Measurements from ENCODE around the gene CHAMP1.
"Not testable (repeated sequence)": the region's sequence is repeated elsewhere in the genome, so short reads cannot be mapped to it uniquely, and the experiment has no call there.

The CHAMP1 gene

DNA sequence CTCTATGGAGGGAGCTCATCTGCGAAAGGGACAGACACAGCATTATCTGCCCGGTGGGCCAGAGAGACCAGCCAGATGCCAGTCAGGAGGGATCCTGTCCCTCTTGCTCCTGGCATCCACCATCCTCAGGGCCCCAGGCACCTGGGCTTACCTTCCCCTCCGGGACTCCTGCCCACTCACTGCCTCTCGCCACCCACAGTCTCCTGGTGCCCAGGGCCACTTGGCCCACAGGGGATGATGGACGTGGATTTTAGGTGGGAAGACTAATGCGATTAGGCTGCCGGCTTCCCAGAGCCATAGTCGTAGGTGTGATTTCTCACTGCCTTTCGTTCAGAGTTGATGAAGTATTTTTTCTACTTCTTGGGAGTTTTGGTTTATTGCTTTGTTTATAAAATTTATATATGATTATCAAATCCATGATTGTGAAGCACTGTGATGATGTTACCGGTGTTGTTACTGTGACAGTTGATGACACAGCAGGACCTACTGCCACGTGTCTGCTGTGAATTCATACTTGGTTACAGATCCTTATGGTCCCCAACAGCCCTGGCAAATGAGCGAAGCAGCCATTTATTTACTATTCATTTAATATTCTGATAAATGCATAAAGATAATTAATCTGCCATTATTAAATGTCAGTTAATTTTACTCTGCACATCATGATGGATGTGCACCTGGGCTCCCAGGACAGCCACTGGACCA is 14.5 kb upstream of the CHAMP1 start:
- no peak for DNase-seq (ENCODE audit: low spot score)

DNA sequence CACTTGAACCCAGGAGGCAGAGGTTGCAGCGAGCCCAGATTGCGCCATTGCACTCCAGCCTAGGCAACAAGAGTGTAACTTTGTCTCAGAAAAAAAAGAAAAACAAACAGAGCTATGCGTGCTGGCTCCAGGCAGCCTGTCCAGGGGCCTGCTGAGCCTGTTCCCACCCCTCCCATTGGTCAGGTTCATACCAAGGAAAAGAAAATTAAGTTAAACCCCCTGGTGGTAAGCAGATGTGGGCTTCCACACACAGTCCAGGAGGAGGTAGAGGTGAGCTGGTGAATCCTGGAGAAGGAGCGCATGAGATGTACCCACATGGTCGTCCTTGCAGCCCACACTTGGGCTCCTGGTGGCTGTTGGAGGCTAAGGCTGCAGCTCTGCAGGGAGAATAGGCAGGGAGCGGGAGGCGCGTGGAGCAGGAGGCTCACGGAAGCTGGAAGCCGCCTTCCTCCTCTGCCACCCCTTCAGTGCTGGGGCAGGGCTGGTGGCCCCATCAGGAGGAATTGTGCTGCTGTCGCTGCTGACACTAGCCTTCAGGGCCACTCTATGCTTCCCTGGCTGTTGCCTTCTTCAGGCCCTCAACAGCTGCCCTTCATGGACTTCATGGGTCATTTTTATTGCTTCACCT is 10.5 kb upstream of the CHAMP1 start:
- DNase-seq (ENCODE audit: low spot score) = no peak

DNA sequence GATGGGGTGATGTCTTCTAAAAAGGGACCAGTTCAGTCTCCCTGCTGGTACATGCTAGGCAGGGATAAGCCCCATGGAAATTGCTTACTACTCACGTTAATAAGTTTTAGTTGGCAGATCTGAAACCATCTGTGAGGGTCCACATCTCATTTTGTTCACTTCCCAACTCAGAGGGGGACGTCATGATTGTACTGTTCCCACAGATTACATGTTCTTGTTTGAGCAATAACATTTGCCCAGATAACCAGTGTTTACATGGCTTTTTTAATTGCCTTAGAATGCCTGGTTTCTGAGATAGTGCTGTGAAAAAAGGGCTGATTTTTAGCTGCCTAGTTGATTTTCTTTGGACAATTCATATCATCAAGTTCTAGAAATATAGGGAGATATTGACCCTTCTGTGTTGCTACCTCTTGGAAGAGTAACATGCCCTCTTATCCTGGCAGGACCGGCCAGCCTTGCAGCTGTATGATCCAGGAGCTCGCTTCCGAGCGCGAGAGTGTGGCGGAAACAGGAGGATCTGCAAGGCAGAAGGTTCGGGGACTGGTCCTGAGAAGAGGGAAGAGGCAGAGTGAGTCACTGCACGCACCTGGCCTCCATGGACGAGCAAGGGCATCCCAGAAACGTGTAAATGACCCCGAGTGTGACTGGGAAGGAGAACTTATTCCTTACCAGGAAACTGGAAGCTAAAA is 9.8 kb upstream of the CHAMP1 start:
- DNase-seq (ENCODE audit: low spot score) = no peak

DNA sequence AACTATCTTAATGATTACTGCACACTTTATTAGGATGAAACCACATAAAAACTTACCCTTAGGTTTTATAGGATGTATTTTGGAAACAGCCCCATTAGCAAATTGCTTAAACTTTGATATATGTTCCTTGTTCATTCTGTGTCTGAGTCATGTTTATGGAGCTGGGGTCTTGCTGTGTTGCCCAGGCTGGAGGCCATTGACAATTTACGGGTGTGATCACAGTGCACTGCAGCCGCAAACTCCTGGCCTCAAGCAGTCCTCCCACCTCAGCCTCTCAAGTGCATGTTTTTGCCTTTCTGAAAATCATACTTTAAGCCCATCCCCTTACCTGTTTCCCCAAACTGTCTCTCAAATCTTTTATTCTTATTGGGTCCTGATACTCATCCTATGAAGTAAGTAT is 5.2 kb upstream of the CHAMP1 start:
- no peak for DNase-seq (ENCODE audit: low spot score)

DNA sequence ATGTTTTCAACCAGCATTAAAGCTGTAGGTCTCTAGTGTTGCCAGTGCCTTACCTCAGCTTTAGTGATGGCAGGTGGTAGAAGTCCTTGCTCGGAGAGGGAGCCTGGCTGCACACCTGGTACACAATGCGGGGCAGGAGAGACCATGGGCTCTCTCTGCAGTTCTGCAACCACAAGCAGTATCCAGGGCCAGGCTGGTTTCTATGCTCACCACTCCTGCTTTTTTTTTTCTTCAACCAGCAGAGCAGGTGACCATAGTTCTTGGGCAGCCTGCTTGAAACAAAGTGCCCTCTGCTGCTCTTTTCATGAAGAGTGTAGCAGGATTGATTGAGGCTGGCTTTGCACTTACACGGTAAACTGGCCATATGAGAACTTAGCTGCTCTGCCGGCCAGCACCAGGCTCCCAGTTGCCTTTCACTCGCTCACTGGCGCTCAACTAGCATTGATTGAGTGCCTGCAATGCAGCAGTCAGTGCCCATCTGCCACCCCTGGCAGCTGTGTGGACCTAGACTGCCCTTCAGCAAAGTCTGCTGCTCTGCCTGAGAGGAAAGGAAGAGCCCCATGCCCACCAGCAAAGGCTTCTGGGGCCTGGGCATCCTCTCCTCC is 4.4 kb upstream of the CHAMP1 start:
- DNase-seq (ENCODE audit: low spot score) = no peak

DNA sequence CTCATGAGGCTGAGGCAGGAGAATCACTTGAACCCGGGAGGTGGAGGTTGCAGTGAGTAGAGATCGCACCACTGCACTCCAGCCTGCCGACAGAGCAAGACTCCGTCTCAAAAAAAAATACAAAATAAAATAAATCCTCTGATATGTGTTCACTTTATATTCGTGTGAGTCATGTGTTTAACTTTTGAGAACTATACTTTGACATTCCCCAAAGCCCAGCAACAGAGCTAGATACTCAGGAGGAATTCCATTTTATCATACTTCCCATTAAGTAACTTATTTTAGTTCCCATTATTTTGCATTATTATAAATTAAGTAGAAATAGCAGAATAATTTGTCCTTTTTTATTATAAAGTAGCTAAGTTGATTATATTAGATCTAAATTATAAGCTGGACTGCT is 3.3 kb upstream of the CHAMP1 start:
- DNase-seq (ENCODE audit: low spot score) = no peak

DNA sequence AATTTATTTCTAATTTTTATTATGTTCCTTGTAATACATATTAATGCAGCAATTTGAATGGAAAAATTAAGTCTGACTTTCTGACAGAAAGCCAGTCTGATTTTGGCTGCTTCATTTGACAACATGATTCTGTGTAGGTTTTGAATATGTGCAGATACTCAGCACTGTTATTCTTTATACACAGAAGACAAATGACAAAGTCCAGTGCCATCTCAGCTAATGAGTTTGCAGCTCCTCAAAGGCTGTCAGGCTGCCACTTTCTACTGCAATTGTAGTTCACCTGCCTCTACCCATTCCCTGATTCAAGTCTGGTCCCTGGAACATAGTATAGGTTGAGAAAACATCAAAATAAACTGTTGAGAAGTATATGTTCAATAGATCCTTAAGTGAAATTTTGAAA is 2.9 kb upstream of the CHAMP1 start:
- no peak for DNase-seq (ENCODE audit: low spot score)

DNA sequence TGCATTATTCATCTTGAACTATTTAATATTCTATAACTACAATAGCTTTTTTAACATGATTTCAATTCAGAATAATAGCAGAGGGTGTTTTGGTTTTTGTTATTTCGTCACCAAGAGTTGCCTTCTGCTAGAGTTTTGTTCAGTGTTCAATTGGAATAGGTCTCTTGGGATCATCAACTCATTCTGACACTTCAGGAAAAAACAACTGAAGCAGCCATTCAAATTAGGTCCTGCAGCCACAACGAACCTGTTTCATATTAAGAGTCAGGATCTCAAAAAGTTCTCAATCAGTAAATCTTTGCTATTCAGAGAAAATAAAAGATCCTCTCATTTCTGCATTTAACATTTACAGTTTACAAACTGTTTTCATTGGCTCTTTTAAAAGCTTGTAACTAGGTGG is 2.4 kb upstream of the CHAMP1 start:
- DNase-seq (ENCODE audit: low spot score) = no peak

DNA sequence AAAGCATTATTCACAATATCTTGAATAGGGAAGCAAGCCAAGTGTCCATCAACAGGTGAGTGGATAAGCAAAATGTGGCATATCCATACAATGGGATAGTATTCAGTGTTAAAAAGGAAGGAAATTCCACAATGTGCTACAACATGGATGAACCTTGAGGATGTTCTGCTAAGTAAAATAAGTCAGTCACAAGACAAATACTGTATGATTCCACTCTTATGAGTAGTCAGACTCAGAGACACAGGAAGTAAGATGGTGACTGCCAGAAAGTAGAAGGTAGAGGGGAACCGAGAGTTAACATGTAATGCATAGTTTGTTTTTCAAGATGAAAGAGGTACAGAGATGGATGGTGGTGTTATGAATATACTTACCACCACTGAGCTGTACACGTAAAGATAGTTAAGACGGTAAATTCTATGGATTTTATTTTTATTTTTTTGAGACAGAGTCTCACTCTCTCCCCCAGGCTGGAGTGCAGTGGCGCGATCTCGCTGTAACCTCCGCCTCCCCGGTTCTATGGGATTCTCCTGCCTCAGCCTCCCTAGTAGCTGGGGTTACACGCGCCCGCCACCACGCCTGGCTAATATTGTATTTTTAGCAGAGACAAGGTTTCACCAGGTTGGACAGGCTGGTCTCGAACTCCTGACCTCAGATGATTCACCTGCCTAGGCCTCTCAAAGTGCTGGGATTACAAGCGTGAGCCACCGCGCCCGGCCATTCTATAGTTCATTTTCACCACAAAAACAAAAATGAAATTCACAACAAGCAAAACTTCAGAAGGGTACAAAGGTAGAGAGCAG is 1.0 kb upstream of the CHAMP1 start:
- DNase-seq (ENCODE audit: low spot score) = no peak

DNA sequence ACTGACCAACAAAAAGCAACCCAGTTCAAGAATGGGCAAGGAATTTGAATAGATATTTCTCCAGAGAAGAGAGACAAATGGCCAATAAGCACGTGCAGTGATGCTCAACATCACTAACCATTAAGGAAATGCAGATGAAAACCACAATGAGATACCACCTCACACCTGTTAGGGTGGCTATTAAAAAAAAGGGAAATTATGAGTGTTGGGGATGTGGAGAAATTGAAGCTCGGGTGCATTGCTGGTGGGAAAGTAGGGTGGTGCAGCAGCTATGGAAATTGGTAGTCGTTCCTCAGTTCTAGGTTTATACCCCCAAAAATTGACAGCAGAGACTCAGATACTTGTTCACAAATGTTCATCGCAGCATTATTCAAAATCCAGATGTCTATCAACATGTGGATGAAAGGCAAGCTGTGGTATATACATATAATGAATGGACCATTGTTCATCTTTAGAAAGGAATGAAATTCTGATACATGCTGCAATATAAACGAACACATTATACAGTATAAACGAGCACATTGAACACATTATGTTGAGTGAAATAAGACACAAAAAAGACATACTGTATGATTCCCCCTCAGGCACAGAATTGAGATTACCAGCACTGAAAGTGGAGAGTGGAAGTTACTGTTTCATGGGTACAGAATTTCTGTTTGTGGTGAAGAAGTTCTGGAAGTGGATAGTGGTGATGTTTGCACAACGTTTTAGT is 927 bp downstream of the CHAMP1 start:
- DNase-seq (ENCODE audit: low spot score) = no peak

DNA sequence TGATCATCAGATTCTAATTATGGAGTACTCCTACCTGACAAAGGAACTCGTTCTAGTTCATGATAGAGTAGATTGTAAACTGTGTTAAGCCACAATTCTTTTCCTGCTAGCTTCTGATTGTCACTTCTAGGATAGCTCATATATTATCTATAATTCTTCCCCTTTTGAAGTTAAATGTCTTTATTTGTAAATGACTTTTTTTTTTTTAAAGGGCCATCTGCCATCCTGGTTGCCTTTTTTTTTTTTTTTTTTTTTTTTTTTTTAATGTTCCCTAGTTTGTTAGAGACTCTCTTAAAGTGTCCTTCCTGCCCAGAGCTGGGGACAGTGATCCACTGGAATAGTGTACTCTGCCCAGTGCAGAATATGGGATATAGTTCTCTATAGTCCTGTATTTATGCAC is 4.3 kb downstream of the CHAMP1 start:
- no peak for DNase-seq (ENCODE audit: low spot score)

DNA sequence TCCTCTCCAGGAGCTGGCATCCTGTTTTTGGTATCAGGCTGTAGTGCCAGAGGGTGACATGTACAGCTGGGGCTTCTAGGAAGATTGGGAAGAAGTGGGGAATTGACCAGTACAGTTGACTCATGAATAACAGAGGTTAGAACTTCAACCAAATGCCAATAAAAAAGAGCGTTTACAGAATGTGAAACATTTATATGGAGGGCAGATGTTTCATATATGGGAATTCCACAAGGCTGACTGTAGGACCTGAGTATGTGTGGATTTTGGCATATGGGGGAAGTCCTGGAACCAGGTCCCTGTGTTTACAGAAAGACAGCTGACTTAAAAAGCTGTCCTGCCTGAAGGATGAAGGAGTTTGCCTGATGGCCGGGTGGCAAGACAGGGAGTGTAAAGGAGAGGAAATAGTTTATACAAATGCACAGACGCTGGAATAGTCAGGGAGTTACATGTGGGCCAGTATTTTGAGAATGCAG is 5.2 kb downstream of the CHAMP1 start:
- DNase-seq (ENCODE audit: low spot score) = no peak

DNA sequence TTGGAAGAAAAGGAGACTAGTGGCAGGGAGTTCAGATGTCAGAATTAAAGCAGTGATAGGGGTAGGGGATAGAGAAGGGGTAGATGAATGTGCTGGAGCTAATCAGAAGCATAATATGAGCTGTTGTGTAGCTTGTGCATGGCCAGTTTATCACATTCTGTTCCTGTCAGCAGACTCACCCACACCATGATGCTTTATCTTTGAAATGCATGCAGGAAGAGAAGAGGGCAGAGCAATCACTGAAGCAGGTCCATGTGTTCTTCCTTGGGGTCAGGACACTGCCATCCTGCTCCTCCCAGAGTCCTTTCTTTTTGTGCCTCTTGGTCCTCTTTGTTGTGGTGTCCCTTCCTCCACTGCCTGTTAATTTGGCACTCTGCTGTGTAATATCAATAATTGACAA is 5.8 kb downstream of the CHAMP1 start:
- no peak for DNase-seq (ENCODE audit: low spot score)

DNA sequence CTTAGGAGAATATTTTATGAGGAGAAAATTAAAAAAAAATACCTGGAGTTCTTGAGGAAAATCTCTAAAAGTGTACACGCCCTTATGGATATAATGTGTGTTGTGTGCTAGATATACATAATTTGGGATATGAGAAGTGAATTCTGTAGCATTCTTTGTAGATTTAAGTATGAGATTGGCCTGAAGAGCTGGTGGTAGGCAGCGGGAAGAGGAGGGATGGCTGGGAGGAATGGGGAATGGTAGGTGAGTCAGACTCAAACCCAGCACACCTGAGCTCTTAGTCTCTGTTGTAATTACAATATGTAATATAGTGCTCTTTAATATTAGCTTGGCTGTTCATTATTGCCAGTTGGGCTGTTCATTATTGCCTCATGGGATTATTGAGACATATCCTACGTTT is 7.0 kb downstream of the CHAMP1 start:
- DNase-seq (ENCODE audit: low spot score) = no peak

DNA sequence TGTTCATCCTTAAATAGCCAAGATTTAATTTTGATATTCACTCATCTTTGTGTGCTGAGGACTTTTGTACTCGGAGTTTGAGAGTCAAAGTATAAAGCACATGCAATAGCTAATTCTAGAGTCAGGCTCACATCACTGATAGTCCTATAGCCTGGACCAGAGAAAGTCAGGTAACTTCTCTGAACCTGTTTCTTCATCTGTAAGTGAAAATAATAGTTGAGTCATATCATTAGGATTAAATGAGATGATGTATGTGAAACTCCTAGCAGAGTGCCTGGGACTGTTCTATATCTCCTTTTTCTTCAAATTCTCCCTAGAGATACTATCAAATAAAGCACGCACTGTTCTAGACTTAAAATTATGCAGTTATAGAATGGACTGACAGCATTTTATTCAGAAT is 9.0 kb downstream of the CHAMP1 start:
- DNase-seq (ENCODE audit: low spot score) = no peak

DNA sequence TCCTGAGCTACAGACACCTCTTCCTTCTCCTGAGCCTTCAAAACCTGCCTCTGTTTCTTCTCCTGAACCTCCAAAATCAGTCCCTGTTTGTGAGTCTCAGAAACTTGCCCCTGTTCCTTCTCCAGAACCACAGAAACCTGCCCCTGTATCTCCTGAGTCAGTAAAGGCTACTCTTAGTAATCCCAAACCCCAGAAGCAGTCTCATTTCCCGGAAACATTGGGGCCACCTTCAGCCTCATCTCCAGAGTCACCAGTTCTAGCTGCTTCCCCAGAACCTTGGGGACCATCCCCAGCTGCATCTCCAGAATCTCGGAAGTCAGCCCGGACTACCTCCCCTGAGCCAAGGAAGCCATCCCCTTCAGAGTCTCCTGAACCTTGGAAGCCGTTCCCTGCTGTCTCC is 10.0 kb downstream of the CHAMP1 start:
- DNase-seq (ENCODE audit: low spot score) = no peak

DNA sequence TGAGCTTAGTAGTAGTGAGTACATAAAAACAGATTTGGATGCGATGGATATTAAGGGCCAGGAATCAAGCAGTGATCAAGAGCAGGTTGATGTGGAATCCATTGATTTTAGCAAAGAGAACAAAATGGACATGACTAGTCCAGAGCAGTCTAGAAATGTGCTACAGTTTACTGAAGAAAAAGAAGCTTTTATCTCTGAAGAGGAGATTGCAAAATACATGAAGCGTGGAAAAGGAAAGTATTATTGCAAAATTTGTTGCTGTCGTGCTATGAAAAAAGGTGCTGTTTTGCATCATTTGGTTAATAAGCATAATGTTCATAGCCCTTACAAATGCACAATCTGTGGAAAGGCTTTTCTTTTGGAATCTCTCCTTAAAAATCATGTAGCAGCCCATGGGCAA is 11.4 kb downstream of the CHAMP1 start:
- DNase-seq (ENCODE audit: low spot score) = no peak

DNA sequence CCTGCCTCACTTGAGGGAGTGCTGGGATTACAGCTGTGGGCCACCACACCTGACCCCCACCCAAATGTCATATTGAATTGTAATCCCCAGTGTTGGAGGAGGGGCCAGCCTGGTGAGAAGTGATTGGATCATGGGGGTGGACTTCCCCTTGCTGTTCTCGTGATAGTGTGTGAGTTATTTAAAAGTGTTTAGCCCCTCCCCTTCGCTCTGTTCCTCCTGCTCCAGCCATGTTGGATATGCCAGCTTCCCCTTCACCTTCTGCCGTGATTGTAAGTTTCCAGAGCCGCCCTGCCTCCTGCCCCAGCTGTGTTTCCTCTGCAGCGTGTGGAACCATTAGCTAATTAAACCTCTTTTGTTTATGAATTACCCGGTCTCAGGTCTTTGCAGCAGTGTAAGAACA is 13.7 kb downstream of the CHAMP1 start:
- no peak for DNase-seq (ENCODE audit: low spot score)

DNA sequence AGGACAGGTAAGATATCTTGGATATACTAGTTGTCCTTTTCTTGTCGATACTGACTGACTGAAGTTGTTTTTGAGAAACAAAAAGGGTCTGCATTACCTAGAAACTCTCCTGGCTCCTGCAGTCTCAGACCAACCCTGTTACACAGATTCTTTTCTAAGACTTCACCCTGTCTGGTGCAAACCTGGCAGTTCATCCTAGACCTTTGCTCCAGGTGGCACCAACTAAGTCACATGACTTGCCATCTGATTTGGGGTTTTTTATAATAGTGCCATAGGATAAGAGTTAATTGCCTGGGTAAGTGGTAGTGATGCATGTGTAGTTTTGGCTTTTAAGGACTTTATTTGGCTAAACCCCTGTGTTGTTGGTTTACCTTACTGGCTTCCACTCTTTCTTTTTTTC is 14.3 kb downstream of the CHAMP1 start:
- no peak for DNase-seq (ENCODE audit: low spot score)

DNA sequence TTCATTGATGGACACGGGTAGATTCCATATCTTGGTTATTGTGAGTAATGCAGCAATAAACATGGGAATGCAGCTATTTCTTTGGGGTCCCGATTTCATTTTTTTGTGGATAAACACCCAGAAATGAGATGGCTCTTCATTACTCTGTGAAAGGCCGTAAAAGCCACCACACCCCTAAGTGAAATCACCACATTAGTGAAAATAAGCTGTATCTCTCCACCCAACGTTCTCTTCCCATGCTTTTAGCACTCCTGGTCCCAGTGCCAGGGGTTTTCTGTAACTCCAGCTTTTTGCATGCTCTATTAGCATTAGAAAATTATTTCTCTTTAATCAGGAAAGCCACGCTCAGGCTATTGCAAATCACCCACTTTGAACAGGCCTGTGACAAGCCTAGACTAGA is 15.8 kb downstream of the CHAMP1 start:
- DNase-seq (ENCODE audit: low spot score) = no peak

DNA sequence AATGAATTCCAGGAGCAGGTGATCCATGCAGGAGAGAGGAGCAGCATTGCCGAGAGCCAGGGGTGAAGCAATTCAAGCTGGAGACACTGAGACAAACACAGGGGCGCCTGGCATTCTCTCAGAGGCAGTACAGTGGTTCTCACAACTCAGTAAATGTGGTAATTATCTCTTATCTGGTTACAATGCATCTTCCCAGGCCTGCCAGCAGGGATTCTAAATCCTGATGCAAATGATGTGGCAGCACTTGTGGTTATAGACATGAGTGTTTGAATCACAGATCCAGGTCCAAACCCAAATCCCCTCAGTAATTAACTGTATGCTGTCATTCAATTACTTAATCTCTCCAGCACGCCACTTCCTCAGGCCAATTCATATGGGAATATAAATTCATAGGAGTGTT is 19.6 kb downstream of the CHAMP1 start:
- DNase-seq (ENCODE audit: low spot score) = not testable (repeated sequence)
